Activated CD8-positive, alpha-beta T cell treated with anti-CD3 and anti-CD28 coated beads, Interleukin-2, amount 10 ng/mL, durations not matched to agents 7 days and 5 days (primary cell): ENCODE data around the gene MOB2. TPM values are rescaled to one million over a fixed set of nuclear protein-coding genes. Genes with fewer than 3 reads are reported as not detected.

Experiments used
- ATAC-seq: fragments of 150-1000 bp; cut with Tn5 transposase; one replicate; pipeline ENCODE4 v1.10.0; 2021; ENCODE audit warnings: moderate library complexity
- CTCF ChIA-PET: fragments of 350-600 bp; sonication (Branson Sonifier 250); formaldehyde crosslinking; loops from one replicate; lab custom pipeline; 2021; ENCODE audit warnings: antibody characterized with exemption; lab: Charles Lee
- POLR2A ChIA-PET: fragments of 350-600 bp; sonication (Branson Sonifier 250); formaldehyde crosslinking; loops from one replicate; lab custom pipeline; 2021; ENCODE audit warnings: antibody characterized with exemption; lab: Charles Lee
- DNase-seq: peaks from one replicate; pipeline ENCODE4 v3.0.0-alpha.2; 2020
- H3K27ac Mint-ChIP-seq: one replicate; pipeline ENCODE4 v1.8.0; 2021; ENCODE audit warnings: mild to moderate bottlenecking, mixed read lengths
- H3K27me3 Mint-ChIP-seq: one replicate; pipeline ENCODE4 v1.8.0; 2021; ENCODE audit warnings: low read depth, mixed read lengths
- H3K36me3 Mint-ChIP-seq: one replicate; pipeline ENCODE4 v1.8.0; 2021; ENCODE audit warnings: low read depth, mixed read lengths
- H3K4me1 Mint-ChIP-seq: one replicate; pipeline ENCODE4 v1.8.0; 2021; ENCODE audit warnings: low read depth, mixed read lengths
- H3K4me3 Mint-ChIP-seq: one replicate; pipeline ENCODE4 v1.8.0; 2021; ENCODE audit warnings: mild to moderate bottlenecking, mixed read lengths
- H3K9me3 Mint-ChIP-seq: one replicate; pipeline ENCODE4 v1.8.0; 2022; ENCODE audit warnings: mixed read lengths; ENCODE audit not compliant: insufficient read depth
- total RNA-seq, 2 experiments: library from RNA; stranded (reverse); gene quantifications; one replicate each; pipeline ENCODE4 v1.2.3, GENCODE V29; 2021

Gene MOB2
- total RNA-seq, 2 experiments from 2014 or later: 29.3 to 31.6 TPM

- no peaks in the 10 kb centered on the region for H3K9me3 Mint-ChIP-seq
- H3K4me1 Mint-ChIP-seq: no peaks in the 10 kb centered on the region
- ChIA-PET CTCF (no interaction called here), POLR2A (no interaction called here)
- no peaks in the 10 kb centered on the region for H3K36me3 Mint-ChIP-seq
- ATAC-seq (no peak), DNase-seq (no peak)
- no peak overlapping the region for H3K27ac Mint-ChIP-seq
- H3K27me3 Mint-ChIP-seq: no peaks in the 10 kb centered on the region
- no peak overlapping the region for H3K4me3 Mint-ChIP-seq
These were observed 32.0 kb downstream of the MOB2 start for GRCh38 chr11:1454576-1454975.

DNA sequence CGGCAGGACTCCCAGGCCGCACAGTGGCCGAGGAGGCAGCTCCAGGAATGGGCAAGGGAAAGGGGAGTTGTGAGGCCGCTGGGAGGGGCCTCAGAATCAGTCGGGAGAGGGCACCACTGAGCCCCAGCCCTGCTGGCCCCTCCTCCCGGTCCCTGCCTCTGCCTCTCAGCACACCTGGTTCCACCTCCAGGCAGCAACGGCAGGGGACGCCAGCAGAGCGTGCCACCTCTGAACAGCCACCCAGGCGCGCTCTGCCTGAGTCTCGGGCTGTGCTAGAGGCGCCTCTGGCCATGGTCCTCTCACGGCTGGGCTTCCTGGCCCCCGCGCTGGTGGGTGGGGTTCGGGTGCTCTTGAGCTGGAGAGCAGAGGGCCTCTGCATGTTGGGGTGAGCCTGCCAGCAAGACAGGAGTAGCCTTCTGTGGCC is 33.0 kb downstream of the MOB2 start:
- POLR2A ChIA-PET: no interaction called here
- DNase-seq (peak; percentile 38), ATAC-seq (peak; percentile 43)
- Mint-ChIP-seq H3K4me1 (no peaks in the 10 kb centered on the region), H3K9me3 (no peaks in the 10 kb centered on the region), H3K4me3 (no peak overlapping the region), H3K27me3 (no peaks in the 10 kb centered on the region), H3K36me3 (no peaks in the 10 kb centered on the region), H3K27ac (no peak overlapping the region)
- CTCF ChIA-PET: no interaction called here

- ChIA-PET POLR2A (no interaction called here), CTCF (no interaction called here)
- H3K4me3 Mint-ChIP-seq: no peak overlapping the region
- ATAC-seq (no peak), DNase-seq (no peak)
- H3K4me1 Mint-ChIP-seq: no peaks in the 10 kb centered on the region
- no peaks in the 10 kb centered on the region for H3K9me3 Mint-ChIP-seq
- H3K36me3 Mint-ChIP-seq: no peaks in the 10 kb centered on the region
- H3K27ac Mint-ChIP-seq: no peak overlapping the region
- H3K27me3 Mint-ChIP-seq: no peaks in the 10 kb centered on the region
These were observed 33.8 kb downstream of the MOB2 start for GRCh38 chr11:1452744-1453143.

- DNase-seq (no peak), ATAC-seq (no peak)
- Mint-ChIP-seq H3K4me1 (no peaks in the 10 kb centered on the region), H3K27ac (no peak overlapping the region), H3K4me3 (no peak overlapping the region), H3K27me3 (no peaks in the 10 kb centered on the region), H3K36me3 (no peaks in the 10 kb centered on the region), H3K9me3 (no peaks in the 10 kb centered on the region)
- CTCF ChIA-PET: no interaction called here
- POLR2A ChIA-PET: no interaction called here
These were observed 34.7 kb downstream of the MOB2 start for GRCh38 chr11:1451781-1452470.

DNA sequence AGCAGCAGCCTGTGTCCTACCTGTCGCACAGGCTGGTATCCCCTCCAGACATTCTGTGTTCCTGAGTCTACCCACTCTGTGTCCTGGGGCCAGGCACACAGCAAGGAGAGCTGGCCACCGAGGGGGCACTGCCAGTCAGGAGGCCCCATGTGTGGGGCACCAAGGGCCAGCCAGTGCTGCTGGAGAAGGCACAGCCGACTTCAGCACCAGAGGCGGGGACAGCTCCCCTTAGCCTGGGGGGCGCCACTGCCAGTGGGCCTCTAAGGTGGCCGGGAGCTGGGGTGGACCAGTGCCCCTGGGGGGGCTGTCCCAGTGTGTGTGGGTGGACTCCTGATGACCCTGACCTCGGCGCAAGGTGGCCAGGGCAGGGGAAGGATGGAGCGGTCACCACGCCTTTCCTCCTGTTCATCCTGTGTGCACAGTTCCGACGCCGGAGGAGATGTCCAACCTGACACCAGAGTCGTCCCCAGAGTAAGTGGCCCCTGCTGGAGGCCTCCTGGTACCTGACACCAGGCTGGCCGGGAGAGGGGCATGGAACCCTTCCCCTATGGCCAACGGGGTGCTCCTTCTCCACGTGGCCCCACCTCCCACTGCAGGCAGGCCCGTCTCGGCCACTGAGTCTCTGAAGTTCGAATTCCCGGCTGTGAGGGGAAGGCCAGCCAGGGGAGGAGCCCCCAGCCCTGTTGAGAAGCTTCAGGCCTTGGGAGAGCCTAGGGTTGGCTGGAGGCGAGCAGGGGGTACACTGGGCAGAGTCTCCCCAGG is 35.4 kb downstream of the MOB2 start:
- POLR2A ChIA-PET: no interaction called here
- no peak overlapping the region for H3K27ac Mint-ChIP-seq

GRCh38 chr11:1450344-1450875 is 36.2 kb downstream of the MOB2 start:
- POLR2A ChIA-PET: no interaction called here
- Mint-ChIP-seq H3K27ac (no peak overlapping the region), H3K4me3 (no peak overlapping the region), H3K27me3 (no peaks in the 10 kb centered on the region), H3K9me3 (no peaks in the 10 kb centered on the region), H3K4me1 (no peaks in the 10 kb centered on the region), H3K36me3 (no peaks in the 10 kb centered on the region)
- CTCF ChIA-PET: no interaction called here
- no peak for ATAC-seq
- no peak for DNase-seq

More for the DNA sequence above, 35.4 kb downstream of the MOB2 start:
- peak; percentile 36 for DNase-seq
- Mint-ChIP-seq H3K27me3 (no peaks in the 10 kb centered on the region), H3K9me3 (no peaks in the 10 kb centered on the region), H3K4me3 (no peak overlapping the region), H3K36me3 (no peaks in the 10 kb centered on the region), H3K4me1 (no peaks in the 10 kb centered on the region)
- CTCF ChIA-PET: no interaction called here
- ATAC-seq: no peak

DNA sequence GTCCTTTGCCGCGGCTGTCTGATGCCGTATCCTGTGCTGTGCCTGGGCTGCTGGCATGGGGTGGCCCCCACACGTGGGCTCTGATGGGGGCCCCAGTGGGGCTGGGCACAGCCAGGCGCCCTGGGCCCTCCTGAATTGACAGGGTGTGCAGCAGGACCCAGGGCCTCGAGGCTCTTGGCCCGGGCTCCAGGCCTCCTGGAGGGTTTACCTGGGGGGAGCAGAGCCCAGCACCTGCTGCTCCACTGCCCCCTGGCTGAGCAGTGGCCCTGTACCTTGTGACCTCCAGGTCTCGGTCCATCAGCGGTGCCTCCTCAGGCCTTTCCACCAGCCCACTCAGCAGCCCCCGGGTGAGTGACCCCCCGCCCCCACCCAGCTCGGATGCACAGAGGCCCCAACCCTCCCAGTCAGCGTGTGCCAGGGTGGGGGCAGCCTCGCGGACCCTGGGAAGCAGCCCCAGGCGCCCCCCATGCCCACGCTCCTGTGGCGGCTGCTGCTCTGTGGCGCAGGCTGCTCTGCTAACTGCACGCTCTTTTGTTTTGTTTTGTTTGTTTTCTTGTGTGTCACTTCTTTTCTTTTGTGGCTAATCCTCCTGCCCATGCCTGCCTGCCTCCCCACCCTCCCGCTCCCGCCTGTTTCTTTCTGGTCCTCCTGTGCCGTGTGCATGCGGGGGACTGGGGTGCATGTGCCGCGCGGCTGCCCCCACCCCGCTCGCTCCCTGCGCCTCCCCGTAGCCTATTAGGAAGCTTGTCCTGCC is 36.9 kb downstream of the MOB2 start:
- ATAC-seq (no peak), DNase-seq (no peak)
- H3K36me3 Mint-ChIP-seq: no peaks in the 10 kb centered on the region
- H3K27ac Mint-ChIP-seq: no peak overlapping the region
- H3K4me1 Mint-ChIP-seq: no peaks in the 10 kb centered on the region
- ChIA-PET POLR2A (no interaction called here), CTCF (no interaction called here)
- no peaks in the 10 kb centered on the region for H3K9me3 Mint-ChIP-seq
- no peaks in the 10 kb centered on the region for H3K27me3 Mint-ChIP-seq
- H3K4me3 Mint-ChIP-seq: no peak overlapping the region

GRCh38 chr11:1448882-1449281 is 37.7 kb downstream of the MOB2 start:
- no peak for DNase-seq
- Mint-ChIP-seq H3K9me3 (no peaks in the 10 kb centered on the region), H3K27ac (no peak overlapping the region), H3K27me3 (no peaks in the 10 kb centered on the region), H3K36me3 (no peaks in the 10 kb centered on the region), H3K4me1 (no peaks in the 10 kb centered on the region), H3K4me3 (no peak overlapping the region)
- ChIA-PET POLR2A (no interaction called here), CTCF (no interaction called here)
- no peak for ATAC-seq

- Mint-ChIP-seq H3K9me3 (no peaks in the 10 kb centered on the region), H3K27ac (no peak overlapping the region), H3K27me3 (no peaks in the 10 kb centered on the region), H3K36me3 (no peaks in the 10 kb centered on the region), H3K4me1 (no peaks in the 10 kb centered on the region), H3K4me3 (no peak overlapping the region)
- ChIA-PET CTCF (no interaction called here), POLR2A (no interaction called here)
- DNase-seq (no peak), ATAC-seq (no peak)
These were observed 38.4 kb downstream of the MOB2 start for GRCh38 chr11:1447845-1448825.

DNA sequence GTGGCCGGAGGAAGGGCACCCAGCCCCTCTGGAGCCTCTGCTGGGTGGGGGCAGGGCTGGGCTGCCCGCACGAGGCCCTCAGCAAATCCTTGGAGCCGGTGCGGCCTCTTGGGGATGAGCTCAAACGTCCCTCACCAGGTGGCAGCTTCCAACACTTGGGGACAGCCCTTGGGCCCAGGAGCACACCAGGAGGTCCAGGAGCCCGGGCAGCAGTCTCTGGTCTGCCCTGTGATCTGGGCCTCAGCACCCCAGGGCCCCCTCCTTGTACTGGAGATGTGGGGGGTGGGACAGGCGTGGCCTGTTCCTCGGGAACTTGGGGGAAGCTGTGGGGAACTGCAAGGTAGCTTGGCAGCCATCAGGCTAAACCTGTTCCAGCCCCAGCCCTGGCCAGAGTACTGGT is 40.0 kb downstream of the MOB2 start:
- POLR2A ChIA-PET: no interaction called here

DNA sequence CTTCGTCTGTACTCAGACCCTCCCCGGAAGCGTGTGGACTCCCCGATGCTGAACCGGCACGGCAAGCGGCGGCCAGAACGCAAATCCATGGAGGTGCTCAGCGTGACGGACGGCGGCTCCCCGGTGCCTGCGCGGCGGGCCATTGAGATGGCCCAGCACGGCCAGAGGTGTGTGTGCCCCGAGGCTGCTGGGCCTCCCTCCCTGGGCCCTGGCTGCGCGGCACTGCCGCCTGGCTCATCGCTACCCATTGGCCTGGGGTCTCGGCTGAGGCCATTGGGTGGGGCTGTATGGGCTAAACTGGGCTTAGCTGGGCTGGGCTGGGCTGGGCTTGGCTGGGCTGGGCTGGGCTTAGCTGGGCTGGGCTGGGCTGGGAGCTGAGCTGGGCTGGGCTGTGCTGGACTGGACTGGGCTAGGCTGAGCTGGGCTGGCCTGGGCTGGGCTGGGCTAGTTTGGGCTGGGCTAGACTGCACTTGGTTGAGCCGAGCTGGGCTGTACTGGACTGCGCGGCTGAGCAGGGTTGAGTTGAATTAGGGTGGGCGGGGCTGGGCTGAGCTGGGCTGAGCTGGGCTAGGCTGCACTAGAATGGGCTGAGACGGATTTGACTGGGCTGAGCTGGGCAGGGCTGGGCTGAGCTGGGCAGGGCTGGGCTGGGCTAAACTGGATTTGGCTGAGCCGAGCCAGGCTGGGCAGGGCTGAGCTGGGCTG is 40.7 kb downstream of the MOB2 start:
- Mint-ChIP-seq H3K27ac (no peak overlapping the region), H3K27me3 (no peaks in the 10 kb centered on the region), H3K36me3 (no peaks in the 10 kb centered on the region), H3K4me1 (no peaks in the 10 kb centered on the region), H3K4me3 (no peak overlapping the region), H3K9me3 (no peaks in the 10 kb centered on the region)
- ChIA-PET CTCF (no interaction called here), POLR2A (no interaction called here)
- no peak for DNase-seq
- peak; percentile 20 for ATAC-seq

More for the DNA sequence above, 40.0 kb downstream of the MOB2 start:
- H3K36me3 Mint-ChIP-seq: no peaks in the 10 kb centered on the region
- CTCF ChIA-PET: no interaction called here
- no peaks in the 10 kb centered on the region for H3K9me3 Mint-ChIP-seq
- no peaks in the 10 kb centered on the region for H3K4me1 Mint-ChIP-seq
- ATAC-seq (no peak), DNase-seq (no peak)
- no peaks in the 10 kb centered on the region for H3K27me3 Mint-ChIP-seq
- no peak overlapping the region for H3K27ac Mint-ChIP-seq
- no peak overlapping the region for H3K4me3 Mint-ChIP-seq
